WTC11 (cell line): ENCODE measurements around the gene ANXA11. TPM values are rescaled to one million over a fixed set of nuclear protein-coding genes. Genes with fewer than 3 reads are reported as not detected.

Experiments
- ATAC-seq: fragments of 200-7000 bp; cut with Tn5 transposase; 2 replicates; pipeline ENCODE4 v1.10.0; 2021; ENCODE audit warnings: mild to moderate bottlenecking, moderate library complexity
- CTCF ChIA-PET: fragments of 300-600 bp; sonication (Branson Sonifier 250); formaldehyde crosslinking; loops from one replicate; lab custom pipeline; 2021; ENCODE audit warnings: antibody characterized with exemption; lab: Charles Lee
- POLR2A ChIA-PET: fragments of 350-600 bp; sonication (Branson Sonifier 250); formaldehyde crosslinking; loops from one replicate; lab custom pipeline; 2021; ENCODE audit warnings: antibody characterized with exemption; lab: Charles Lee
- DNase-seq: peaks from one replicate; pipeline ENCODE4 v3.0.0; 2021; ENCODE audit warnings: low spot score
- H3K27ac Mint-ChIP-seq: 2 replicates; pipeline ENCODE4 v1.8.0; 2021; ENCODE audit warnings: mixed read lengths
- H3K27me3 Mint-ChIP-seq: 2 replicates; pipeline ENCODE4 v1.8.0; 2021; ENCODE audit warnings: low read depth, mild to moderate bottlenecking, moderate library complexity, mixed read lengths
- H3K36me3 Mint-ChIP-seq: 2 replicates; pipeline ENCODE4 v1.8.0; 2021; ENCODE audit warnings: mixed read lengths
- H3K4me1 Mint-ChIP-seq: 2 replicates; pipeline ENCODE4 v1.8.0; 2022; ENCODE audit warnings: mixed read lengths
- H3K4me3 Mint-ChIP-seq: 2 replicates; pipeline ENCODE4 v1.8.0; 2021; ENCODE audit warnings: mild to moderate bottlenecking, moderate library complexity, mixed read lengths
- H3K9me3 Mint-ChIP-seq: 2 replicates; pipeline ENCODE4 v1.8.0; 2021; ENCODE audit warnings: mixed read lengths
- ELF4 ChIP-seq: sonication (generic); formaldehyde crosslinking; IDR thresholded peaks from 2 replicates; pipeline ENCODE4 v1.8.1; 2022; ENCODE audit warnings: low read depth, mild to moderate bottlenecking, moderate library complexity, missing genetic modification reagents
- IRF2 ChIP-seq: sonication (generic); formaldehyde crosslinking; IDR thresholded peaks from 2 replicates; pipeline ENCODE4 v1.8.0; 2022; ENCODE audit warnings: low read depth, missing genetic modification reagents, borderline replicate concordance
- KAT7 ChIP-seq: sonication (generic); formaldehyde crosslinking; IDR thresholded peaks from 2 replicates; pipeline ENCODE4 v1.8.1; 2023; ENCODE audit warnings: missing genetic modification reagents, mild to moderate bottlenecking, borderline replicate concordance
- RORB ChIP-seq: fragments of 250-450 bp; sonication (Bioruptor Pico); IDR thresholded peaks from 2 replicates; pipeline ENCODE4 v1.9.0; 2021; ENCODE audit warnings: mild to moderate bottlenecking
- ZNF121 ChIP-seq: sonication (generic); formaldehyde crosslinking; IDR thresholded peaks from 2 replicates; pipeline ENCODE4 v1.8.0; 2023; ENCODE audit warnings: missing genetic modification reagents
- ZNF416 ChIP-seq: fragments of 250-450 bp; sonication (Bioruptor Pico); IDR thresholded peaks from 2 replicates; pipeline ENCODE4 v1.9.0; 2021; ENCODE audit warnings: mild to moderate bottlenecking, inconsistent platforms
- total RNA-seq: library from RNA; stranded (reverse); gene quantifications from 3 replicates; pipeline ENCODE4 v1.2.3, GENCODE V29; 2021
- TF ChIP-seq, protein P1 (sequence below): sonication (generic); formaldehyde crosslinking; IDR thresholded peaks from 2 replicates; pipeline ENCODE4 v1.8.0; 2023; ENCODE audit warnings: missing genetic modification reagents, mild to moderate bottlenecking, borderline replicate concordance
- TF ChIP-seq, protein P2 (sequence below): sonication (generic); formaldehyde crosslinking; IDR thresholded peaks from 2 replicates; pipeline ENCODE4 v1.8.1; 2023; ENCODE audit warnings: mild to moderate bottlenecking, missing genetic modification reagents, borderline replicate concordance
- TF ChIP-seq, protein P3 (sequence below): sonication (generic); formaldehyde crosslinking; conservative IDR thresholded peaks from 2 replicates; pipeline ENCODE4 v1.8.1; 2023; ENCODE audit warnings: mild to moderate bottlenecking, low read depth, missing genetic modification reagents, moderate library complexity
- TF ChIP-seq, protein P4 (sequence below): sonication (generic); formaldehyde crosslinking; IDR thresholded peaks from 2 replicates; pipeline ENCODE4 v1.8.1; 2023; ENCODE audit warnings: mild to moderate bottlenecking, missing genetic modification reagents
- TF ChIP-seq, protein P5 (sequence below): fragments of 250-450 bp; sonication (Bioruptor Pico); IDR thresholded peaks from 2 replicates; pipeline ENCODE4 v1.9.0; 2021; ENCODE audit warnings: mild to moderate bottlenecking, borderline replicate concordance
- TF ChIP-seq, protein P6 (sequence below): sonication (generic); formaldehyde crosslinking; IDR thresholded peaks from 2 replicates; pipeline ENCODE4 v1.8.1; 2022; ENCODE audit warnings: low read depth, missing genetic modification reagents, borderline replicate concordance

Gene ANXA11
- total RNA-seq, 1 experiment from 2014 or later = 83.3 TPM

DNA sequence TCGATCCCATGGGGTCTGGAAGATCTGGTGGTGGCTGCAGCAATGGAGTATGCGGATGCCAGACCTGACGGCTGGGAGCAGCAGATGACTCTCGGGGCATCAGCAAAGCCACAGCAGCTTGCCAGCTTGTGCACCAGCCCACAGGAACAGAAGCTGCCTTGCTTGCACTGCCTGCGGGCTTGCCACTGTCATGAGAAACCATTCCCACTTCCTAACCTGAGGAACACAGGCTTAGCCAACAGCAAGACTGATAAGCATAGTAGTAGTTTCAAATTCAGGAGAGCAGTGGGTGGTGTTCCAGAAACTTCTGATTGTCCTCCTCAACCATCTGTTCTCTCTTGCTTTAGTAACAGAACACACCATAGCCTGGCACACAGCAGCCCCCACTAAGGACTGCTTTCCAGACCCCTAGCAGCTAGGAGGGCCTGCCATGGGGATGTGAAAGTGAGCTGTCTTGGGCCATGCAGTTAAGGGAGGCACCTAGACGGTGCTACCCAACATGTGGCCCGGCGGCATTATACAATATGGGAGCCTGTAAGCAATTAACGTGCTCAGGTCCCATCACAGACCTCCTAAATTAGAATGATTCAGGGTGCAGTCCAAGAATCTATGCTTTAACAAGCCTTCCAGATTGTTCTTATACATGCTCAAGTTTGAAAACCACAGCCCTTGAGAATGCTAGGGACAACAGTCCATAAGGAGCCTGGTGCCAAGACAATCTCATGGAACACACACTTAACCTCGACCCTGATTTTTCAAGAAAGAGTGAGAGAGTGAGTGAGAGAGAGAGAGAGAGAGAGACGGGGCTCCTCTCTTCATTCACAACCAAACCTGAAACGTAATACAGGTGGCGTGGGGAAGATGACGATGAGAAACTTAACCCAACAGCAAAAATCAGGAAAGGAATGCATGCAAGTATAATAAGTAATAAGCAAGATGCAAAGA, 7.1 kb downstream of the ANXA11 start:
- Mint-ChIP-seq H3K4me1 (peaks cover 70% of the 10 kb centered on the region), H3K27me3 (no peaks in the 10 kb centered on the region), H3K36me3 (no peaks in the 10 kb centered on the region), H3K9me3 (no peaks in the 10 kb centered on the region), H3K27ac (no peak overlapping the region; the same call in 1 of the 2 replicates), H3K4me3 (no peak overlapping the region)
- DNase-seq = no peak
- POLR2A ChIA-PET = no interaction called here
- CTCF ChIA-PET = no interaction called here
- TF ChIP-seq, protein P1, sequence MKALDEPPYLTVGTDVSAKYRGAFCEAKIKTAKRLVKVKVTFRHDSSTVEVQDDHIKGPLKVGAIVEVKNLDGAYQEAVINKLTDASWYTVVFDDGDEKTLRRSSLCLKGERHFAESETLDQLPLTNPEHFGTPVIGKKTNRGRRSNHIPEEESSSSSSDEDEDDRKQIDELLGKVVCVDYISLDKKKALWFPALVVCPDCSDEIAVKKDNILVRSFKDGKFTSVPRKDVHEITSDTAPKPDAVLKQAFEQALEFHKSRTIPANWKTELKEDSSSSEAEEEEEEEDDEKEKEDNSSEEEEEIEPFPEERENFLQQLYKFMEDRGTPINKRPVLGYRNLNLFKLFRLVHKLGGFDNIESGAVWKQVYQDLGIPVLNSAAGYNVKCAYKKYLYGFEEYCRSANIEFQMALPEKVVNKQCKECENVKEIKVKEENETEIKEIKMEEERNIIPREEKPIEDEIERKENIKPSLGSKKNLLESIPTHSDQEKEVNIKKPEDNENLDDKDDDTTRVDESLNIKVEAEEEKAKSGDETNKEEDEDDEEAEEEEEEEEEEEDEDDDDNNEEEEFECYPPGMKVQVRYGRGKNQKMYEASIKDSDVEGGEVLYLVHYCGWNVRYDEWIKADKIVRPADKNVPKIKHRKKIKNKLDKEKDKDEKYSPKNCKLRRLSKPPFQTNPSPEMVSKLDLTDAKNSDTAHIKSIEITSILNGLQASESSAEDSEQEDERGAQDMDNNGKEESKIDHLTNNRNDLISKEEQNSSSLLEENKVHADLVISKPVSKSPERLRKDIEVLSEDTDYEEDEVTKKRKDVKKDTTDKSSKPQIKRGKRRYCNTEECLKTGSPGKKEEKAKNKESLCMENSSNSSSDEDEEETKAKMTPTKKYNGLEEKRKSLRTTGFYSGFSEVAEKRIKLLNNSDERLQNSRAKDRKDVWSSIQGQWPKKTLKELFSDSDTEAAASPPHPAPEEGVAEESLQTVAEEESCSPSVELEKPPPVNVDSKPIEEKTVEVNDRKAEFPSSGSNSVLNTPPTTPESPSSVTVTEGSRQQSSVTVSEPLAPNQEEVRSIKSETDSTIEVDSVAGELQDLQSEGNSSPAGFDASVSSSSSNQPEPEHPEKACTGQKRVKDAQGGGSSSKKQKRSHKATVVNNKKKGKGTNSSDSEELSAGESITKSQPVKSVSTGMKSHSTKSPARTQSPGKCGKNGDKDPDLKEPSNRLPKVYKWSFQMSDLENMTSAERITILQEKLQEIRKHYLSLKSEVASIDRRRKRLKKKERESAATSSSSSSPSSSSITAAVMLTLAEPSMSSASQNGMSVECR = no peak
- no peak for ATAC-seq

DNA sequence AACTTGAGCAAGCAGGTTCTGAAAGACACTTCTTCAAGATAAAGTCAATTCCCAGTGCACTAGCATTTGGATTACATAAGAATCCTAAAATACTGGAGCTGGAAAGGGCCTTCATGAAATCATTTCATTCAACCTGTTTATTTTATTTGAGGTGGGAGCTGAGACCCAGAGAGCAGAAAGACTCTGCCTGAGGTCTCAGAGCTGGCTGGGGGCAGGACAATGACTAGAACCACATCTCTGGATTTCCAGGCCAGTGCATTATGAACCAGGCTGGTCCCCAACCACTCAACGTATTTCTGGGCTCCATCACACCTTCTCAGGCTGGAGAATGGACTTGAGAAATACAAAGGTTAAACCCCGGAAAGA, 8.4 kb downstream of the ANXA11 start:
- DNase-seq = no peak
- no peak overlapping the region for H3K4me3 Mint-ChIP-seq
- H3K27ac Mint-ChIP-seq = no peak overlapping the region
- H3K36me3 Mint-ChIP-seq = no peaks in the 10 kb centered on the region
- H3K27me3 Mint-ChIP-seq = no peaks in the 10 kb centered on the region
- CTCF ChIA-PET = interaction anchor here (0.5 kb wide), 1 partner anchor 326 kb away, joined by 4 read pairs; no protein-coding TSS in a partner anchor
- H3K4me1 Mint-ChIP-seq = peaks cover 69% of the 10 kb centered on the region
- no peak for ATAC-seq
- POLR2A ChIA-PET = no interaction called here
- H3K9me3 Mint-ChIP-seq = no peaks in the 10 kb centered on the region
- TF ChIP-seq, protein P2, sequence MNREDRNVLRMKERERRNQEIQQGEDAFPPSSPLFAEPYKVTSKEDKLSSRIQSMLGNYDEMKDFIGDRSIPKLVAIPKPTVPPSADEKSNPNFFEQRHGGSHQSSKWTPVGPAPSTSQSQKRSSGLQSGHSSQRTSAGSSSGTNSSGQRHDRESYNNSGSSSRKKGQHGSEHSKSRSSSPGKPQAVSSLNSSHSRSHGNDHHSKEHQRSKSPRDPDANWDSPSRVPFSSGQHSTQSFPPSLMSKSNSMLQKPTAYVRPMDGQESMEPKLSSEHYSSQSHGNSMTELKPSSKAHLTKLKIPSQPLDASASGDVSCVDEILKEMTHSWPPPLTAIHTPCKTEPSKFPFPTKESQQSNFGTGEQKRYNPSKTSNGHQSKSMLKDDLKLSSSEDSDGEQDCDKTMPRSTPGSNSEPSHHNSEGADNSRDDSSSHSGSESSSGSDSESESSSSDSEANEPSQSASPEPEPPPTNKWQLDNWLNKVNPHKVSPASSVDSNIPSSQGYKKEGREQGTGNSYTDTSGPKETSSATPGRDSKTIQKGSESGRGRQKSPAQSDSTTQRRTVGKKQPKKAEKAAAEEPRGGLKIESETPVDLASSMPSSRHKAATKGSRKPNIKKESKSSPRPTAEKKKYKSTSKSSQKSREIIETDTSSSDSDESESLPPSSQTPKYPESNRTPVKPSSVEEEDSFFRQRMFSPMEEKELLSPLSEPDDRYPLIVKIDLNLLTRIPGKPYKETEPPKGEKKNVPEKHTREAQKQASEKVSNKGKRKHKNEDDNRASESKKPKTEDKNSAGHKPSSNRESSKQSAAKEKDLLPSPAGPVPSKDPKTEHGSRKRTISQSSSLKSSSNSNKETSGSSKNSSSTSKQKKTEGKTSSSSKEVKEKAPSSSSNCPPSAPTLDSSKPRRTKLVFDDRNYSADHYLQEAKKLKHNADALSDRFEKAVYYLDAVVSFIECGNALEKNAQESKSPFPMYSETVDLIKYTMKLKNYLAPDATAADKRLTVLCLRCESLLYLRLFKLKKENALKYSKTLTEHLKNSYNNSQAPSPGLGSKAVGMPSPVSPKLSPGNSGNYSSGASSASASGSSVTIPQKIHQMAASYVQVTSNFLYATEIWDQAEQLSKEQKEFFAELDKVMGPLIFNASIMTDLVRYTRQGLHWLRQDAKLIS (CRISPR knock-in tag) = no peak
- no peak for TF ChIP-seq KAT7
- TF ChIP-seq IRF2 (CRISPR knock-in tag) = no peak
- TF ChIP-seq ZNF416 (CRISPR knock-in tag) = no peak
- TF ChIP-seq, protein P3, sequence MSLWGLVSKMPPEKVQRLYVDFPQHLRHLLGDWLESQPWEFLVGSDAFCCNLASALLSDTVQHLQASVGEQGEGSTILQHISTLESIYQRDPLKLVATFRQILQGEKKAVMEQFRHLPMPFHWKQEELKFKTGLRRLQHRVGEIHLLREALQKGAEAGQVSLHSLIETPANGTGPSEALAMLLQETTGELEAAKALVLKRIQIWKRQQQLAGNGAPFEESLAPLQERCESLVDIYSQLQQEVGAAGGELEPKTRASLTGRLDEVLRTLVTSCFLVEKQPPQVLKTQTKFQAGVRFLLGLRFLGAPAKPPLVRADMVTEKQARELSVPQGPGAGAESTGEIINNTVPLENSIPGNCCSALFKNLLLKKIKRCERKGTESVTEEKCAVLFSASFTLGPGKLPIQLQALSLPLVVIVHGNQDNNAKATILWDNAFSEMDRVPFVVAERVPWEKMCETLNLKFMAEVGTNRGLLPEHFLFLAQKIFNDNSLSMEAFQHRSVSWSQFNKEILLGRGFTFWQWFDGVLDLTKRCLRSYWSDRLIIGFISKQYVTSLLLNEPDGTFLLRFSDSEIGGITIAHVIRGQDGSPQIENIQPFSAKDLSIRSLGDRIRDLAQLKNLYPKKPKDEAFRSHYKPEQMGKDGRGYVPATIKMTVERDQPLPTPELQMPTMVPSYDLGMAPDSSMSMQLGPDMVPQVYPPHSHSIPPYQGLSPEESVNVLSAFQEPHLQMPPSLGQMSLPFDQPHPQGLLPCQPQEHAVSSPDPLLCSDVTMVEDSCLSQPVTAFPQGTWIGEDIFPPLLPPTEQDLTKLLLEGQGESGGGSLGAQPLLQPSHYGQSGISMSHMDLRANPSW (CRISPR knock-in tag) = no peak
- TF ChIP-seq, protein P4, sequence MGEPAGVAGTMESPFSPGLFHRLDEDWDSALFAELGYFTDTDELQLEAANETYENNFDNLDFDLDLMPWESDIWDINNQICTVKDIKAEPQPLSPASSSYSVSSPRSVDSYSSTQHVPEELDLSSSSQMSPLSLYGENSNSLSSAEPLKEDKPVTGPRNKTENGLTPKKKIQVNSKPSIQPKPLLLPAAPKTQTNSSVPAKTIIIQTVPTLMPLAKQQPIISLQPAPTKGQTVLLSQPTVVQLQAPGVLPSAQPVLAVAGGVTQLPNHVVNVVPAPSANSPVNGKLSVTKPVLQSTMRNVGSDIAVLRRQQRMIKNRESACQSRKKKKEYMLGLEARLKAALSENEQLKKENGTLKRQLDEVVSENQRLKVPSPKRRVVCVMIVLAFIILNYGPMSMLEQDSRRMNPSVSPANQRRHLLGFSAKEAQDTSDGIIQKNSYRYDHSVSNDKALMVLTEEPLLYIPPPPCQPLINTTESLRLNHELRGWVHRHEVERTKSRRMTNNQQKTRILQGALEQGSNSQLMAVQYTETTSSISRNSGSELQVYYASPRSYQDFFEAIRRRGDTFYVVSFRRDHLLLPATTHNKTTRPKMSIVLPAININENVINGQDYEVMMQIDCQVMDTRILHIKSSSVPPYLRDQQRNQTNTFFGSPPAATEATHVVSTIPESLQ (CRISPR knock-in tag) = no peak
- no peak for TF ChIP-seq ELF4 (CRISPR knock-in tag)
- no peak for TF ChIP-seq ZNF121 (CRISPR knock-in tag)
- TF ChIP-seq, protein P5, sequence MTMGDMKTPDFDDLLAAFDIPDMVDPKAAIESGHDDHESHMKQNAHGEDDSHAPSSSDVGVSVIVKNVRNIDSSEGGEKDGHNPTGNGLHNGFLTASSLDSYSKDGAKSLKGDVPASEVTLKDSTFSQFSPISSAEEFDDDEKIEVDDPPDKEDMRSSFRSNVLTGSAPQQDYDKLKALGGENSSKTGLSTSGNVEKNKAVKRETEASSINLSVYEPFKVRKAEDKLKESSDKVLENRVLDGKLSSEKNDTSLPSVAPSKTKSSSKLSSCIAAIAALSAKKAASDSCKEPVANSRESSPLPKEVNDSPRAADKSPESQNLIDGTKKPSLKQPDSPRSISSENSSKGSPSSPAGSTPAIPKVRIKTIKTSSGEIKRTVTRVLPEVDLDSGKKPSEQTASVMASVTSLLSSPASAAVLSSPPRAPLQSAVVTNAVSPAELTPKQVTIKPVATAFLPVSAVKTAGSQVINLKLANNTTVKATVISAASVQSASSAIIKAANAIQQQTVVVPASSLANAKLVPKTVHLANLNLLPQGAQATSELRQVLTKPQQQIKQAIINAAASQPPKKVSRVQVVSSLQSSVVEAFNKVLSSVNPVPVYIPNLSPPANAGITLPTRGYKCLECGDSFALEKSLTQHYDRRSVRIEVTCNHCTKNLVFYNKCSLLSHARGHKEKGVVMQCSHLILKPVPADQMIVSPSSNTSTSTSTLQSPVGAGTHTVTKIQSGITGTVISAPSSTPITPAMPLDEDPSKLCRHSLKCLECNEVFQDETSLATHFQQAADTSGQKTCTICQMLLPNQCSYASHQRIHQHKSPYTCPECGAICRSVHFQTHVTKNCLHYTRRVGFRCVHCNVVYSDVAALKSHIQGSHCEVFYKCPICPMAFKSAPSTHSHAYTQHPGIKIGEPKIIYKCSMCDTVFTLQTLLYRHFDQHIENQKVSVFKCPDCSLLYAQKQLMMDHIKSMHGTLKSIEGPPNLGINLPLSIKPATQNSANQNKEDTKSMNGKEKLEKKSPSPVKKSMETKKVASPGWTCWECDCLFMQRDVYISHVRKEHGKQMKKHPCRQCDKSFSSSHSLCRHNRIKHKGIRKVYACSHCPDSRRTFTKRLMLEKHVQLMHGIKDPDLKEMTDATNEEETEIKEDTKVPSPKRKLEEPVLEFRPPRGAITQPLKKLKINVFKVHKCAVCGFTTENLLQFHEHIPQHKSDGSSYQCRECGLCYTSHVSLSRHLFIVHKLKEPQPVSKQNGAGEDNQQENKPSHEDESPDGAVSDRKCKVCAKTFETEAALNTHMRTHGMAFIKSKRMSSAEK (CRISPR knock-in tag) = no peak
- TF ChIP-seq RORB = no peak
- TF ChIP-seq, protein P6, sequence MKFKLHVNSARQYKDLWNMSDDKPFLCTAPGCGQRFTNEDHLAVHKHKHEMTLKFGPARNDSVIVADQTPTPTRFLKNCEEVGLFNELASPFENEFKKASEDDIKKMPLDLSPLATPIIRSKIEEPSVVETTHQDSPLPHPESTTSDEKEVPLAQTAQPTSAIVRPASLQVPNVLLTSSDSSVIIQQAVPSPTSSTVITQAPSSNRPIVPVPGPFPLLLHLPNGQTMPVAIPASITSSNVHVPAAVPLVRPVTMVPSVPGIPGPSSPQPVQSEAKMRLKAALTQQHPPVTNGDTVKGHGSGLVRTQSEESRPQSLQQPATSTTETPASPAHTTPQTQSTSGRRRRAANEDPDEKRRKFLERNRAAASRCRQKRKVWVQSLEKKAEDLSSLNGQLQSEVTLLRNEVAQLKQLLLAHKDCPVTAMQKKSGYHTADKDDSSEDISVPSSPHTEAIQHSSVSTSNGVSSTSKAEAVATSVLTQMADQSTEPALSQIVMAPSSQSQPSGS (CRISPR knock-in tag) = no peak
